CD14-positive monocyte (primary cell): ENCODE results near the gene MAP3K13. TPM values are rescaled to one million over a fixed set of nuclear protein-coding genes. Genes with fewer than 3 reads are reported as not detected.
"Not testable (repeated sequence)": the region's sequence is repeated elsewhere in the genome, so short reads cannot be mapped to it uniquely, and the experiment has no call there.

Experiments
- DNase-seq, 3 donors: peaks; one replicate each; pipeline ENCODE4 v3.0.0-alpha.2; 2011 to 2022
- H2AFZ ChIP-seq: 2 replicates; pipeline ENCODE4 v1.6.0; 2012; ENCODE audit warnings: mild to moderate bottlenecking, low read depth, low read length, inconsistent platforms; ENCODE audit not compliant: insufficient read depth, poor library complexity, severe bottlenecking
- H3K27ac ChIP-seq, 2 donors: 1 replicate in 1 of 2; 2 replicates in 1 of 2; pipeline ENCODE4 v1.5.1; 2012 to 2013; ENCODE audit warnings: low read length in 2 of 2, control low read depth in 1 of 2, inconsistent platforms in 1 of 2, low read depth in 1 of 2, mild to moderate bottlenecking in 1 of 2
- H3K27me3 ChIP-seq, 2 donors: one replicate each; pipeline versions ENCODE4 v1.6.0 to v1.6.1; 2011 to 2013; ENCODE audit warnings: low read length in 2 of 2; ENCODE audit not compliant: control insufficient read depth in 2 of 2, insufficient read depth in 2 of 2
- H3K36me3 ChIP-seq, 2 donors: replicated peaks in 1 of 2; 1 replicate in 1 of 2; 2 replicates in 1 of 2; pipeline versions ENCODE4 v1.5.1 to v1.6.1; 2012 to 2013; ENCODE audit warnings: low read length in 2 of 2, control low read depth in 1 of 2, inconsistent platforms in 1 of 2, mild to moderate bottlenecking in 1 of 2; ENCODE audit not compliant: insufficient read depth in 2 of 2, control insufficient read depth in 1 of 2
- H3K4me1 ChIP-seq, 2 donors: 1 replicate in 1 of 2; 2 replicates in 1 of 2; pipeline versions ENCODE4 v1.5.1 to v1.6.1; 2012 to 2013; ENCODE audit warnings: low read length in 2 of 2, control low read depth in 1 of 2, inconsistent platforms in 1 of 2, mild to moderate bottlenecking in 1 of 2, moderate library complexity in 1 of 2; ENCODE audit not compliant: insufficient read depth in 2 of 2, control insufficient read depth in 1 of 2
- H3K4me2 ChIP-seq: replicated peaks from 2 replicates; pipeline ENCODE3; 2012; ENCODE audit warnings: low read length, moderate library complexity, mild to moderate bottlenecking; ENCODE audit not compliant: poor library complexity, severe bottlenecking; ENCODE audit errors: extremely low read depth
- H3K4me3 ChIP-seq, 3 experiments: fragments of 200-600 bp in 1 of 3; sonication (generic) in 1 of 3; replicated peaks in 1 of 3; 1 replicate in 2 of 3; 2 replicates in 1 of 3; pipeline ENCODE4 v1.5.1; 2011 to 2013; ENCODE audit warnings: low read length in 3 of 3, mild to moderate bottlenecking in 3 of 3, control low read depth in 2 of 3, low read depth in 2 of 3, inconsistent platforms in 1 of 3, moderate library complexity in 1 of 3
- H3K79me2 ChIP-seq: 2 replicates; pipeline ENCODE4 v1.6.0; 2012; ENCODE audit warnings: mild to moderate bottlenecking, control low read depth, inconsistent platforms, low read length, moderate library complexity; ENCODE audit not compliant: insufficient read depth
- H3K9ac ChIP-seq: 2 replicates; pipeline ENCODE4 v1.6.0; 2017; ENCODE audit warnings: low read length, mild to moderate bottlenecking; ENCODE audit not compliant: insufficient read depth, poor library complexity, severe bottlenecking
- H3K9me3 ChIP-seq, 2 donors: replicated peaks in 1 of 2; 1 replicate in 1 of 2; 2 replicates in 1 of 2; pipeline versions ENCODE4 v1.5.1 to v1.6.1; 2012 to 2013; ENCODE audit warnings: low read length in 2 of 2, control low read depth in 1 of 2; ENCODE audit not compliant: control insufficient read depth in 1 of 2, insufficient read depth in 1 of 2
- H4K20me1 ChIP-seq: 2 replicates; pipeline ENCODE4 v1.6.0; 2012; ENCODE audit warnings: mild to moderate bottlenecking, low read length, control low read depth, moderate library complexity; ENCODE audit not compliant: insufficient read depth
- H3K27ac Mint-ChIP-seq, 7 donors: one replicate each; pipeline ENCODE4 v1.8.0; 2020; ENCODE audit warnings: mild to moderate bottlenecking in 7 of 7, mixed read lengths in 7 of 7, moderate library complexity in 6 of 7, inconsistent platforms in 2 of 7
- H3K27me3 Mint-ChIP-seq, 3 donors: one replicate each; pipeline ENCODE4 v1.8.0; 2021 to 2022; ENCODE audit warnings: low read depth in 3 of 3, mild to moderate bottlenecking in 3 of 3, mixed read lengths in 3 of 3, moderate library complexity in 3 of 3, inconsistent platforms in 1 of 3
- H3K36me3 Mint-ChIP-seq, 2 donors: one replicate each; pipeline ENCODE4 v1.8.0; 2020; ENCODE audit warnings: mixed read lengths in 2 of 2, inconsistent platforms in 1 of 2, mild to moderate bottlenecking in 1 of 2
- H3K4me1 Mint-ChIP-seq: one replicate; pipeline ENCODE4 v1.8.0; 2020; ENCODE audit warnings: mild to moderate bottlenecking, mixed read lengths
- H3K4me3 Mint-ChIP-seq, 2 donors: one replicate each; pipeline ENCODE4 v1.8.0; 2020; ENCODE audit warnings: mild to moderate bottlenecking in 2 of 2, mixed read lengths in 2 of 2, moderate library complexity in 1 of 2
- H3K9me3 Mint-ChIP-seq, 7 donors: one replicate each; pipeline ENCODE4 v1.8.0; 2020 to 2022; ENCODE audit warnings: mixed read lengths in 7 of 7, mild to moderate bottlenecking in 6 of 7, moderate library complexity in 6 of 7, inconsistent platforms in 2 of 7
- CTCF ChIP-seq: fragments of 200-600 bp; IDR thresholded peaks from one replicate; pipeline ENCODE4 v1.8.0; 2022; ENCODE audit warnings: antibody characterized with exemption, mild to moderate bottlenecking
- WGBS: methylation state at CpG from one replicate; pipeline ENCODE4 v1.1.5; 2013; ENCODE audit warnings: missing lambda C conversion rate; ENCODE audit not compliant: insufficient coverage; 5-methylcytosine and 5-hydroxymethylcytosine counted together
- intact Hi-C, 2 donors: fragments of 100-400 bp; cut with micrococcal nuclease; formaldehyde crosslinking; loops; one replicate each; pipeline versions ENCODE4 v1.15.0 to v1.15.1; 2023
- polyA plus RNA-seq, 3 donors: library from polyadenylated mRNA; depleted of rRNA in 1 of 3; unstranded in 2 of 3; stranded (reverse) in 1 of 3; fragments of 300-500 nt in 2 of 3; fragments of >200 nt in 1 of 3; fragmentation: Illumina TruSeq in 2 of 3; gene quantifications; 1 replicate in 2 of 3; 2 replicates in 1 of 3; pipeline ENCODE4 v1.2.3, GENCODE V29; 2012 to 2021

The MAP3K13 gene
- polyA plus RNA-seq, 3 donors = 5.0 to 34.2 (median 30.9) TPM

- Histone ChIP-seq H3K4me1 (peaks cover 4 to 14% of the 10 kb centered on the region in 2 donors), H3K4me2 (no peak overlapping the region), H3K36me3 (no peaks in the 10 kb centered on the region), H3K27ac (no peak overlapping the region), H3K79me2 (no peaks in the 10 kb centered on the region), H4K20me1 (no peaks in the 10 kb centered on the region), H3K9ac (no peak overlapping the region), H2AFZ (no peak overlapping the region), H3K9me3 (no peaks in the 10 kb centered on the region), H3K4me3 (no peak overlapping the region), H3K27me3 (no peaks in the 10 kb centered on the region)
- H3K9me3 Mint-ChIP-seq = peaks cover 0 to 4% (median 0%) of the 10 kb centered on the region in 7 donors
- intact Hi-C loops = no loop called here
- H3K36me3 Mint-ChIP-seq = no peaks in the 10 kb centered on the region
- H3K4me3 Mint-ChIP-seq = no peak overlapping the region
- H3K27ac Mint-ChIP-seq = no peak overlapping the region
- DNase-seq = no peak
- WGBS = 88% methylated on average over 1 of the region's 6 CpGs
- H3K27me3 Mint-ChIP-seq = peaks cover 0 to 2% (median 1%) of the 10 kb centered on the region in 3 donors
- peak; percentile 31 for TF ChIP-seq CTCF
- peaks cover 22% of the 10 kb centered on the region for H3K4me1 Mint-ChIP-seq
These were observed 97.9 kb downstream of the MAP3K13 start for GRCh38 chr3:185460719-185461350.

GRCh38 chr3:185465471-185465870 lies 102.5 kb downstream of the MAP3K13 start:
- Histone ChIP-seq H2AFZ (no peak overlapping the region), H3K4me2 (no peak overlapping the region), H3K4me3 (no peak overlapping the region), H3K9ac (no peak overlapping the region), H3K4me1 (no peaks in the 10 kb centered on the region), H3K36me3 (no peaks in the 10 kb centered on the region), H3K27ac (no peak overlapping the region), H3K27me3 (no peaks in the 10 kb centered on the region), H3K79me2 (no peaks in the 10 kb centered on the region), H3K9me3 (no peaks in the 10 kb centered on the region), H4K20me1 (no peaks in the 10 kb centered on the region)
- WGBS = 100% methylated on average over 9 of the region's 9 CpGs
- H3K4me3 Mint-ChIP-seq = no peak overlapping the region
- H3K27me3 Mint-ChIP-seq = no peaks in the 10 kb centered on the region
- DNase-seq = no peak
- H3K4me1 Mint-ChIP-seq = no peaks in the 10 kb centered on the region
- no peaks in the 10 kb centered on the region for H3K36me3 Mint-ChIP-seq
- H3K9me3 Mint-ChIP-seq = no peaks in the 10 kb centered on the region
- no peak overlapping the region for H3K27ac Mint-ChIP-seq
- intact Hi-C loops = no loop called here
- no peak for TF ChIP-seq CTCF

- H3K4me3 ChIP-seq, H3K36me3 Mint-ChIP-seq, DNase-seq, H3K4me3 Mint-ChIP-seq, H3K4me1 ChIP-seq, H2AFZ ChIP-seq, H3K4me2 ChIP-seq, H3K36me3 ChIP-seq, H3K27me3 Mint-ChIP-seq, H3K27me3 ChIP-seq, intact Hi-C loops, H3K27ac Mint-ChIP-seq, H3K9me3 Mint-ChIP-seq, H3K4me1 Mint-ChIP-seq, H3K9ac ChIP-seq, H3K79me2 ChIP-seq, H3K27ac ChIP-seq, H3K9me3 ChIP-seq, H4K20me1 ChIP-seq: not testable (repeated sequence)
- WGBS = 97% methylated on average over 3 of the region's 5 CpGs
These were observed 103.2 kb downstream of the MAP3K13 start for GRCh38 chr3:185466123-185466522.
